Thyroid gland (tissue), 4 donors: ENCODE results near the gene PSMA6.

Source experiments
- CTCF ChIP-seq, 6 experiments: fragments of 200-600 bp in 3 of 6; fragments of 450-650 bp in 3 of 6; sonication (generic) in 3 of 6; IDR thresholded peaks; one replicate each; pipeline ENCODE4 v1.5.1; 2016 to 2019; ENCODE audit warnings: antibody characterized with exemption in 6 of 6, mild to moderate bottlenecking in 2 of 6, inconsistent platforms in 1 of 6, moderate library complexity in 1 of 6
- POLR2A ChIP-seq, 2 donors: fragments of 450-650 bp; IDR thresholded peaks; one replicate each; pipeline ENCODE4 v1.6.1; 2017; ENCODE audit warnings: antibody characterized with exemption in 2 of 2, mild to moderate bottlenecking in 2 of 2, moderate library complexity in 1 of 2

- TF ChIP-seq CTCF (IDR thresholded peaks at IDR 0.05), result no peak
- no peak for TF ChIP-seq POLR2A (IDR thresholded peaks at IDR 0.05)
Observed at GRCh38 chr14:35326375-35326774, 34.2 kb downstream of the PSMA6 start.
